CD4-positive, alpha-beta T cell treated with Interleukin-4 for 4 hours (primary cell): ENCODE data around the gene FAM217B.

Experiments used
- DNase-seq: peaks from one replicate; pipeline ENCODE4 v3.0.0-alpha.2; 2020

The FAM217B gene

DNA sequence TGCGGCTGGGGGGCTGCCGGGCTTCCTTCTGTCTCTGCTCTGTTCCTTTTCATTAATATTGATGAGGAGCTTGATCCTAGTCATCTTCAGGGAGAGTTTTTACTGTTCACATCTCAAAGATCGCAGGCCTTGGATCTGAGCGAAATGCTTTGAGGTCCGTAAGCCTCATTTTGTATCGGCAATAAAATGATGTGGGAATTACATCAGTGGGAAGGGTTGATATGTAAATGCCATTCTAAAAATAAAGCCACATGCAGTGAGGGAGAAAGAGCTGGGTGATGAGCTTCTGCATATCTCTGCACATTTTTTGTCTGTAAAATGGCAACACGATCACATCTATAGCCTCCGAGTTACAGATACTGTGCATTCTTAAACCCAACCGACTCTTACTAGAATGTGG, 42.9 kb downstream of the FAM217B start:
- DNase-seq = no peak

- no peak for DNase-seq
Measured at GRCh38 chr20:59984541-59984940, 44.4 kb downstream of the FAM217B start.

GRCh38 chr20:59985164-59985563, 45.0 kb downstream of the FAM217B start:
- no peak for DNase-seq

DNA sequence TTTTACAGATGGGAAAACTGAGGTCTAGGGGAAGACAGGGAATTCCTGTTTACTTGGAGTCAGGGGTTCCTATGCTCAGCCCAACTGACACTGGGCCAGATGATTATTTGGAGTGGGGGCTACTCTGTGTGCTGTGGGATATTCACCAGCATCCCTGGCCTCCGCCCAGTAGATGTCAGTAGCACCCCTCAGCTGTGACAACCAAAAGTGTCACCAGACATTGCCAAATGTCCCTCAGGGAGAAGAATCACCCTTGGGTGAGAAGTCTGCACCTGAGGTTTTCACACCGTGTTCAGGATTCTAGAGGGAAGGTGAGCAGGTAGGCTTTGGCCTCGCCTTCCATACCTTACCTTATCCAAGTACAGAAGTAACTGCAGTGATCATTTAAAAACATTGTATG, 45.7 kb downstream of the FAM217B start:
- no peak for DNase-seq

GRCh38 chr20:59987135-59987534, 46.9 kb downstream of the FAM217B start:
- DNase-seq = no peak

DNA sequence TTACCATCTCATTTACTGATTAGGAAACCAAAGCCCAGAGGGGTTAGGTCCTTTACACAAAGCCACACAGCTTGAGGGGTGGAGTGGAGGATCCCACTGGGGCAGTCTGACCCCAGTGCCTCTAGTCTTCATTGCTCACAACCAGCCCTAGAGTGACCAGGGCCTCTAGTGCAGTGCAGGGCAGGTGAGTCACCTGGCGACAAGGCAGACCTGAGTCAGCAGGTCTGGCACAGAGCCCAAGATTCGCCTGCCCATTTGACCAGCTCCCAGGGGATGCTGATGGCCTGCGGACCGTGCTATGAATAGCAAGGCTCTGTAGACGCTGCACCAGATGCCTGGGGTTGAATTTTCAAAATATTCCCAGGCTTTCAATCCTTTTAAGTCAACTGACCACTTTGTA, 48.0 kb downstream of the FAM217B start:
- DNase-seq = no peak

DNA sequence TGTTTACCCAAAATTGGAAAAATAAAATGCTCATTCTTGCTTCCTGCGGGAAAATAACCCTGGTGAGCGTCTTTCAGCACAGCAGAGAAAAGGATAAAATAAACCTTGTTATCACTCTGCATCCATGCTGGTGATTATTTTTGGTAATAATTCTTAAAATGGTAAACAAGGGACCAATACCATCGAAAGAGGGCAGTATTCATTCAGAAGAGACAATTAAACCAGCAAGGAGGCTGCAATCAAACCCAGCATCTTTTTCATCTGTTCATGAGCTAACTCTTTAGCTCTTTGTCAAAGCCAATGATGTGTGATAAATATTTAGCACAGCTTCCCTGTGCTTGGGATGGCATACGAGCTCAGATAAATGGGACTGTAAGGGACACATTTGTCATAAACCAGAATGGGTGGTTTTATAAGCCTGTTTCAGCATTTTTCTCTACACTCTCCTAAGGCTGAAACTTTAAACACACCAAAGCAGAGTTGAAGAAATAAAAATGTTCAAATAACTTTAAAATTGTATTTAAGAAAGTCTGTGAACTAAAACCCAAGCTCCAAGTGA, 52.4 kb downstream of the FAM217B start:
- DNase-seq = no peak

GRCh38 chr20:59993736-59994430, 53.7 kb downstream of the FAM217B start:
- no peak for DNase-seq

DNA sequence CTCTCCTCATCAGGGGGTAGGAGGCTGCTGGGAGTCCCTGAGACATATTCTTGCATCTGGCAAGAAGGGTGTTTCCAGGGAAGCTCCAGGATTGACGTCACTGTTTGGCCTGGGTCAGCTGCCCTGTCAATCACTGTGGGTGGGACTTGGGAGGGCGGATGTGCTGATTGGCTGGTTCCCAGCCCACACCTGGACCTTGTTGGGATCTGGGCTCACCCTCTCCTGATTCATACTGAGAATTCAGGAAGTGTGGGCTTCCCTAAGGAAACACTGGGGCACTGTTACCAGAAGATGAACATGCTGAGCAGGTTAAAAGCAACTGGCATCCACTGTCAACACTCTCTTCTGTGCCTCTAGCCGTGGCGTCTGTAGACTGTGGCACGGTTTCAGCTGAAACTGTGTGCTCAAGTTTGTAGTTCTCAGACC, 54.5 kb downstream of the FAM217B start:
- DNase-seq = no peak

DNA sequence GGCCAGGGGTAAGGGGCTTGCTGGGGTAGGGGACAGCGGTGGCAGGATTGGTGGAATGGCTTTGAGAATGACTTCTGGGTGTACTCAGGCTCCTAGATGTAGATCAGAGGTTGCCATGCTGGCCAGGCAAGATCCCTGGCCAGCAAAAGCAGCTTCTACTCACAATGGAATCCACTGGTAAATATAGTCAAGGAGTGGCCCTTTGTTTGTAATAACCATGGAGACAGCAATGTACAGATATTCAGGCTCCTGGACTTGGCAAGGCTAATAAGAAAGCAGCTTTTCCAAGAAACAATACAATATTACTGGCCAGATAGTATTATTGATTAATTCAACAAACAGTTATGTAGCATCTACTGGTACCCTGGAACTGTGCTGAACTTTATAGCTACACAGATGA, 55.9 kb downstream of the FAM217B start:
- no peak for DNase-seq

GRCh38 chr20:59997896-59998295, 57.7 kb downstream of the FAM217B start:
- no peak for DNase-seq
